Endothelial cell of umbilical vein (primary cell): ENCODE results near the gene PKD1L1. TPM values are rescaled to one million over a fixed set of nuclear protein-coding genes. Genes with fewer than 3 reads are reported as not detected.

Experiments
- BruUV-seq: library from RNA; stranded (reverse); fragments of 400-500 nt; replicated peaks from 2 replicates; lab custom pipeline; 2021; lab: Mats Ljungman, UMichigan
- CTCF ChIA-PET: fragments of 300-600, 350-600 bp; sonication (Branson Sonifier 250); formaldehyde crosslinking; loops from one replicate; lab custom pipeline; 2021; ENCODE audit warnings: antibody characterized with exemption, inconsistent platforms; lab: Charles Lee
- POLR2A ChIA-PET: fragments of 300-600, 350-600 bp; sonication (Branson Sonifier 250); formaldehyde crosslinking; loops from one replicate; lab custom pipeline; 2021; ENCODE audit warnings: antibody characterized with exemption, inconsistent platforms; lab: Charles Lee
- DNase-seq: peaks from one replicate; pipeline ENCODE4 v3.0.0-alpha.2; 2011; ENCODE audit warnings: low read depth, low spot score
- FAIRE-seq: peaks from 2 replicates; lab custom pipeline; 2011; peaks lifted over from hg19 to GRCh38; lab: Jason Lieb, UNC
- H2AFZ ChIP-seq: 2 replicates; pipeline ENCODE4 v1.6.0; 2012; ENCODE audit warnings: low read depth, low read length, control low read depth, inconsistent platforms
- H3K27ac ChIP-seq: 2 replicates; pipeline ENCODE4 v1.5.1; 2011; ENCODE audit warnings: low read depth, mild to moderate bottlenecking, control low read depth, low read length, moderate library complexity; ENCODE audit not compliant: insufficient read depth
- H3K27me3 ChIP-seq, 2 experiments: 2 replicates each; pipeline versions ENCODE4 v1.6.0 to v1.6.1; 2011; ENCODE audit warnings: low read length in 2 of 2, mixed read lengths in 1 of 2; ENCODE audit not compliant: control insufficient read depth in 2 of 2, insufficient read depth in 2 of 2
- H3K36me3 ChIP-seq, 2 experiments: 2 replicates in 1 of 2; 3 replicates in 1 of 2; pipeline ENCODE4 v1.5.1; 2011; ENCODE audit warnings: low read length in 2 of 2, mild to moderate bottlenecking in 1 of 2, moderate library complexity in 1 of 2; ENCODE audit not compliant: control insufficient read depth in 2 of 2, insufficient read depth in 2 of 2; ENCODE audit errors: extremely low read depth in 1 of 2
- H3K4me1 ChIP-seq: 3 replicates; pipeline ENCODE4 v1.5.1; 2011; ENCODE audit warnings: mild to moderate bottlenecking, low read length; ENCODE audit not compliant: control insufficient read depth, insufficient read depth; ENCODE audit errors: extremely low read depth
- H3K4me2 ChIP-seq: 2 replicates; pipeline ENCODE4 v1.6.1; 2011; ENCODE audit warnings: low read length, control low read depth, mixed read lengths; ENCODE audit not compliant: insufficient read depth
- H3K4me3 ChIP-seq, 3 experiments: fragments of 200-600 bp in 1 of 3; sonication (generic), shearing (Covaris generic) in 1 of 3; replicated peaks in 1 of 3; 2 replicates each; pipeline ENCODE4 v1.5.1; 2011 to 2016; ENCODE audit warnings: control low read depth in 3 of 3, low read length in 3 of 3, mild to moderate bottlenecking in 2 of 3, inconsistent platforms in 1 of 3, low read depth in 1 of 3, moderate library complexity in 1 of 3; ENCODE audit not compliant: insufficient read depth in 1 of 3
- H3K79me2 ChIP-seq: 2 replicates; pipeline ENCODE4 v1.6.0; 2012; ENCODE audit warnings: low read length, inconsistent platforms; ENCODE audit not compliant: control insufficient read depth, insufficient read depth
- H3K9ac ChIP-seq: replicated peaks from 2 replicates; pipeline ENCODE3; 2011; ENCODE audit warnings: low read length, control low read depth; ENCODE audit not compliant: insufficient read depth; ENCODE audit errors: extremely low read depth
- H3K9me1 ChIP-seq: replicated peaks from 3 replicates; pipeline ENCODE4 v1.6.0; 2011; ENCODE audit warnings: mild to moderate bottlenecking, low read length; ENCODE audit not compliant: control insufficient read depth, insufficient read depth; ENCODE audit errors: extremely low read depth
- H3K9me3 ChIP-seq: replicated peaks from 2 replicates; pipeline ENCODE4 v1.5.1; 2012; ENCODE audit warnings: low read length, inconsistent platforms; ENCODE audit not compliant: control insufficient read depth, insufficient read depth
- H4K20me1 ChIP-seq: replicated peaks from 2 replicates; pipeline ENCODE3; 2011; ENCODE audit warnings: mild to moderate bottlenecking, low read length; ENCODE audit not compliant: control insufficient read depth, insufficient read depth; ENCODE audit errors: extremely low read depth
- EZH2 ChIP-seq: IDR thresholded peaks from 2 replicates; pipeline ENCODE4 v1.6.1; 2012; ENCODE audit warnings: borderline replicate concordance, low read depth, mild to moderate bottlenecking, moderate library complexity, low read length, inconsistent platforms; ENCODE audit not compliant: severe bottlenecking
- FOS ChIP-seq: IDR thresholded peaks from 2 replicates; pipeline ENCODE4 v1.6.1; 2011; ENCODE audit warnings: mild to moderate bottlenecking, low read length, moderate library complexity, borderline replicate concordance; ENCODE audit not compliant: insufficient read depth
- GATA2 ChIP-seq: IDR thresholded peaks from 2 replicates; pipeline ENCODE4 v1.7.0; 2011; ENCODE audit warnings: low read depth, mild to moderate bottlenecking, moderate library complexity, mixed read lengths, low read length; ENCODE audit not compliant: insufficient read length, insufficient read depth
- POLR2A ChIP-seq: IDR thresholded peaks from 2 replicates; pipeline ENCODE4 v1.6.1; 2012; ENCODE audit warnings: low read depth, mild to moderate bottlenecking, control low read depth, low read length
- POLR2AphosphoS5 ChIP-seq: IDR thresholded peaks from 2 replicates; pipeline ENCODE4 v1.6.1; 2012; ENCODE audit warnings: low read depth, mild to moderate bottlenecking, control low read depth, low read length, moderate library complexity; ENCODE audit not compliant: insufficient read depth
- dilution Hi-C: fragments of 300-500 bp; cut with MboI; formaldehyde crosslinking; loops from one replicate; pipeline ENCODE4 v1.15.0; 2019; ENCODE audit warnings: low sequenced_read_pairs; ENCODE audit not compliant: extremely low pct_ligation_motif_present
- intact Hi-C: fragments of 100-400 bp; cut with micrococcal nuclease; formaldehyde crosslinking; loops from one replicate; pipeline ENCODE4 v1.10.0; 2022
- polyA plus RNA-seq, 4 experiments: library from polyadenylated mRNA; depleted of rRNA in 3 of 4; stranded (reverse) in 3 of 4; unstranded in 1 of 4; fragments of >200 nt; gene quantifications; 2 replicates each; pipeline versions ENCODE4 v1.2.1 to v1.2.3, GENCODE V29; 2011 to 2012; ENCODE audit warnings: missing spikeins in 1 of 4
- total RNA-seq: library from RNA; stranded (reverse); gene quantifications from 2 replicates; pipeline ENCODE4 v1.2.3, GENCODE V29; 2021
- TF ChIP-seq, protein P1 (sequence below), 2 donors: IDR thresholded peaks; 1 replicate in 1 of 2; 2 replicates in 1 of 2; pipeline ENCODE4 v1.5.1; 2011; ENCODE audit warnings: low read length in 2 of 2, mild to moderate bottlenecking in 2 of 2, moderate library complexity in 2 of 2, control low read depth in 1 of 2, inconsistent platforms in 1 of 2, low read depth in 1 of 2; ENCODE audit not compliant: insufficient read depth in 1 of 2; ENCODE audit errors: extremely low read depth in 1 of 2
- TF ChIP-seq, protein P2 (sequence below): IDR thresholded peaks from 2 replicates; pipeline ENCODE4 v1.6.1; 2011; ENCODE audit not compliant: insufficient read depth, insufficient read length

Gene PKD1L1
- total and polyA plus RNA-seq, 2 donors (not counting 3 experiments of a cell fraction or from before 2014, with no cell fraction given): 4.1 to 5.9 TPM

DNA sequence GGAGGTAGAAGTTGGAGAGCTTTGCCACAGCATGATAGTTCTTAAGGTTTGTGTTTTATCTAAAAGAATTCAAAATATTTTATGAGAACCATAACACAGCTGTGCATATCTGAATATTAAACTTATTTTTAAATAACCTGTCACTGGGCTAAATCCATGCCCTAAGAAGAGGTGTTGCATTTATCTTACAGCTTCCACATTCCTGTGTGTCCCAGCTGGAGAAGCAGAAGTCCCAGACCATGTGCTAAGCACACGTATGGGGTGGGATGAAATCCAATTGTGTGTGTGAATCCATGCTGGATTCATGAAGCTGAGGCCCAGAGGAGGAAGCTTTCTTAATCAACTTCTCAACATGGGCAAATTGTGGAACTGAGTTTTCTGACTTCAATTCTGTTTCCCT lies 121.5 kb downstream of the PKD1L1 start:
- CTCF ChIA-PET: interaction anchor here (1.1 to 2.2 kb wide), 3 partner anchors 8 to 561 kb away, joined by 3 to 8 read pairs (median 6); no protein-coding TSS in a partner anchor
- H2AFZ ChIP-seq: no peak overlapping the region

DNA sequence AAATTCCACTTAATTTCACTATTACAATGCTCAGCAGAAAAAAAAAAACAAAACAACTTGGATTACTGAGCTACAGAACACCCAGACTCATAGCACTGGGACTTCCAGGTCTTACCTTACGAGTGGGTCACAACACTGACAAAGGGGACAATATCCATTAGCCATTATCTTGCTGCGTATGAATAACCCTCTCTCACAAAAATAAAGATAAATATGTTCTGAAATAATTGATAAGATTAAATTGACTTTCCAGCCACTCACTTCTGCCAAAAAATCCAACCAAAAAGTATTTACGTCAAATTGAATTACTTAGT lies 128.7 kb downstream of the PKD1L1 start:
- Histone ChIP-seq H3K4me2 (no peak overlapping the region), H4K20me1 (no peaks in the 10 kb centered on the region), H3K27ac (no peak overlapping the region), H3K79me2 (no peaks in the 10 kb centered on the region), H3K9me1 (no peaks in the 10 kb centered on the region), H3K36me3 (no peaks in the 10 kb centered on the region), H3K4me3 (no peak overlapping the region), H3K4me1 (no peaks in the 10 kb centered on the region), H3K9me3 (no peaks in the 10 kb centered on the region), H3K27me3 (no peaks in the 10 kb centered on the region), H2AFZ (no peak overlapping the region), H3K9ac (no peak overlapping the region)
- intact Hi-C loops (loop anchor here (1.0 to 5.0 kb wide), 8 partner anchors 27 to 553 kb away; partner anchors contain the start of gene TNS3), dilution Hi-C loops (no loop called here)
- no peak for DNase-seq
- ChIA-PET POLR2A (no interaction called here), CTCF (interaction anchor here (0.5 to 4.4 kb wide), 67 partner anchors 8 to 569 kb away, joined by 3 to 137 read pairs (median 4); partner anchors contain the start of gene TNS3)
- TF ChIP-seq POLR2A: no peak
- TF ChIP-seq, protein P1, sequence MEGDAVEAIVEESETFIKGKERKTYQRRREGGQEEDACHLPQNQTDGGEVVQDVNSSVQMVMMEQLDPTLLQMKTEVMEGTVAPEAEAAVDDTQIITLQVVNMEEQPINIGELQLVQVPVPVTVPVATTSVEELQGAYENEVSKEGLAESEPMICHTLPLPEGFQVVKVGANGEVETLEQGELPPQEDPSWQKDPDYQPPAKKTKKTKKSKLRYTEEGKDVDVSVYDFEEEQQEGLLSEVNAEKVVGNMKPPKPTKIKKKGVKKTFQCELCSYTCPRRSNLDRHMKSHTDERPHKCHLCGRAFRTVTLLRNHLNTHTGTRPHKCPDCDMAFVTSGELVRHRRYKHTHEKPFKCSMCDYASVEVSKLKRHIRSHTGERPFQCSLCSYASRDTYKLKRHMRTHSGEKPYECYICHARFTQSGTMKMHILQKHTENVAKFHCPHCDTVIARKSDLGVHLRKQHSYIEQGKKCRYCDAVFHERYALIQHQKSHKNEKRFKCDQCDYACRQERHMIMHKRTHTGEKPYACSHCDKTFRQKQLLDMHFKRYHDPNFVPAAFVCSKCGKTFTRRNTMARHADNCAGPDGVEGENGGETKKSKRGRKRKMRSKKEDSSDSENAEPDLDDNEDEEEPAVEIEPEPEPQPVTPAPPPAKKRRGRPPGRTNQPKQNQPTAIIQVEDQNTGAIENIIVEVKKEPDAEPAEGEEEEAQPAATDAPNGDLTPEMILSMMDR (IDR thresholded peaks at IDR 0.05; ENCODE audit: extremely low read depth in 1 of 2, insufficient read depth in 1 of 2, low read depth in 1 of 2, low read length in 2 of 2): no peak
- TF ChIP-seq GATA2: no peak
- TF ChIP-seq, protein P2, sequence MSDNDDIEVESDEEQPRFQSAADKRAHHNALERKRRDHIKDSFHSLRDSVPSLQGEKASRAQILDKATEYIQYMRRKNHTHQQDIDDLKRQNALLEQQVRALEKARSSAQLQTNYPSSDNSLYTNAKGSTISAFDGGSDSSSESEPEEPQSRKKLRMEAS: no peak
- no peak for TF ChIP-seq EZH2
- TF ChIP-seq POLR2AphosphoS5: no peak
- TF ChIP-seq FOS: no peak
- no TSS peak for BruUV-seq
- no peak for FAIRE-seq

More for the DNA sequence above, 121.5 kb downstream of the PKD1L1 start:
- Histone ChIP-seq H3K27ac (no peak overlapping the region), H3K9me3 (no peaks in the 10 kb centered on the region), H3K9me1 (no peaks in the 10 kb centered on the region), H3K79me2 (no peaks in the 10 kb centered on the region), H3K4me3 (no peak overlapping the region), H3K4me2 (no peak overlapping the region), H4K20me1 (no peaks in the 10 kb centered on the region), H3K36me3 (no peaks in the 10 kb centered on the region), H3K4me1 (no peaks in the 10 kb centered on the region), H3K27me3 (peaks cover 0 to 3% of the 10 kb centered on the region in 2 experiments), H3K9ac (no peak overlapping the region)
- intact Hi-C loops: no loop called here
- TF ChIP-seq GATA2: no peak
- TF ChIP-seq POLR2A: no peak
- TF ChIP-seq, protein P1 (IDR thresholded peaks at IDR 0.05; ENCODE audit: extremely low read depth in 1 of 2, insufficient read depth in 1 of 2, low read depth in 1 of 2, low read length in 2 of 2): no peak
- no TSS peak for BruUV-seq
- POLR2A ChIA-PET: interaction anchor here (0.6 kb wide), 1 partner anchor 585 kb away, joined by 4 read pairs; no protein-coding TSS in a partner anchor
- DNase-seq (no peak), FAIRE-seq (no peak)
- dilution Hi-C loops: no loop called here
